Subcutaneous adipose tissue (tissue), 4 donors: ENCODE data around the gene SSBP3. TPM values are rescaled to one million over a fixed set of nuclear protein-coding genes. Genes with fewer than 3 reads are reported as not detected.

Source experiments
- CTCF ChIP-seq: fragments of 450-650 bp; IDR thresholded peaks from one replicate; pipeline ENCODE4 v1.5.1; 2016; ENCODE audit warnings: low read depth, mild to moderate bottlenecking, control low read depth, antibody characterized with exemption, moderate library complexity
- total RNA-seq, 4 donors: library from RNA; depleted of rRNA; stranded (reverse); fragments of >200 nt; gene quantifications; one replicate each; pipeline ENCODE4 v1.1.0, GENCODE V29; 2016

Gene SSBP3
- total RNA-seq, 4 donors from 2014 or later = 19.7 to 28.1 (median 25.1) TPM

- no peak for TF ChIP-seq CTCF
Observed at GRCh38 chr1:54221113-54221834, 184.9 kb downstream of the SSBP3 start.

- no peak for TF ChIP-seq CTCF
Observed at GRCh38 chr1:54220004-54220811, 186.0 kb downstream of the SSBP3 start.

- no peak for TF ChIP-seq CTCF
Observed at GRCh38 chr1:54219688-54220003, 186.5 kb downstream of the SSBP3 start.

- TF ChIP-seq CTCF = no peak
Observed at GRCh38 chr1:54218883-54219687, 187.1 kb downstream of the SSBP3 start.

- TF ChIP-seq CTCF = no peak
Observed at GRCh38 chr1:54215523-54215922, 190.7 kb downstream of the SSBP3 start.

DNA sequence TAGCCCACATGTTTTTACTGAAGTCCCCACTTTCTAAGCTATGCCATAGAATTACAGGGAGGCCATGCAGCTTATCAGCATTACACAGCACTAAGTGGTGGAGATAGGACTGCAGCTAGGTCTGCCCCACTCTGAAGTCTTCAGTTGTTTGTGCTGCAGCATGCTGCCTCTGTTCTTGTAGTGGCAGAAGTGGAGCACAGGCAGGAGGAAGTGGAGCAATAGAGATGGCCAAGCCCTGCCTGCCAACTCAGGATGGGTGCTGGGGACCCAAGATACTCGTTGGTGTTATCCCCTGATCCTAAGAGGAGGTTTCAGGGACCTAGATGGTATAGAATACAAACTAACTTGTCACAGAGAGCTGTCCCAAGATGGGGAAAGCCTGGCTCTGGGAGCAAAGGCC lies 193.3 kb downstream of the SSBP3 start:
- TF ChIP-seq CTCF = no peak

GRCh38 chr1:54207287-54207686 lies 198.9 kb downstream of the SSBP3 start:
- no peak for TF ChIP-seq CTCF
